Measurements from ENCODE around the gene ACAP1. TPM values are rescaled to one million over a fixed set of nuclear protein-coding genes. Genes with fewer than 3 reads are reported as not detected.

Gene ACAP1
- total and polyA plus RNA-seq, 12 donors, result 2.4 to 23.4 (median 13.4) TPM

DNA sequence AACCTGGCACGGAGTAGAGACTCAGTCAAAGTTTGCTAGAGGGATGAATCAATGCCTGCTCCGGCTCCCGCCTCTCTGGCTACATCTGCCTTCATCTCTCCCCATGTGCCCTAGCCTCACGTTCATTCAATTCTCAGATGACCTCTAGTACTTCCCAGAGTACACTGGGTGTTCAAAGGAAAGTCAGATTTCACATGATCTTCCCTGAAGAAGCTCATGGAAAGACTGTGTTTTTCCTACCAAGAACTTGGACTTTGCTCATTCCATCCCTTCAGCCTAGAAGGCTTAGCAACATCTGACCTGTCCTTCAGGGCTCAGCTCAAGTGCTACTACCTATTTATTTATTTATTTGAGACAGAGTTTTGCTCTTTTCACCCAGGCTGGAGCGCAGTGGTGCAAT lies 33.5 kb downstream of the ACAP1 start:
- TF ChIP-seq CTCF (IDR thresholded peaks at IDR 0.05), result no peak
- 89% methylated on average over 5 of the region's 5 CpGs for WGBS, 2 donors
- no peak for DNase-seq
- H3K9me3 ChIP-seq, result no peaks in the 10 kb centered on the region
- no peak overlapping the region for H3K4me3 ChIP-seq
- intact Hi-C loops (cut with DNase I), result loop anchor here in 1 of 10 donors (10.0 kb wide), 1 partner anchor 145 kb away; no protein-coding TSS in a partner anchor
- H3K4me1 ChIP-seq, result no peaks in the 10 kb centered on the region
- no peak for ATAC-seq
- peaks cover 0 to 6% (median 0%) of the 10 kb centered on the region in 7 donors for H3K27me3 ChIP-seq
- H3K36me3 ChIP-seq, result no peaks in the 10 kb centered on the region
- H3K27ac ChIP-seq, result no peak overlapping the region

GRCh38 chr17:7370853-7371252 lies 34.5 kb downstream of the ACAP1 start:
- no peaks in the 10 kb centered on the region for H3K4me1 ChIP-seq
- WGBS, 2 donors, result 86 to 91% methylated on average over 4 of the region's 4 CpGs
- H3K9me3 ChIP-seq, result no peaks in the 10 kb centered on the region
- H3K4me3 ChIP-seq, result no peak overlapping the region
- no peak for DNase-seq
- intact Hi-C loops (cut with DNase I), result no loop called here
- no peaks in the 10 kb centered on the region for H3K36me3 ChIP-seq
- no peak for ATAC-seq
- H3K27me3 ChIP-seq, result peaks cover 0 to 6% (median 0%) of the 10 kb centered on the region in 7 donors
- no peak for TF ChIP-seq CTCF (IDR thresholded peaks at IDR 0.05)
- H3K27ac ChIP-seq, result no peak overlapping the region

DNA sequence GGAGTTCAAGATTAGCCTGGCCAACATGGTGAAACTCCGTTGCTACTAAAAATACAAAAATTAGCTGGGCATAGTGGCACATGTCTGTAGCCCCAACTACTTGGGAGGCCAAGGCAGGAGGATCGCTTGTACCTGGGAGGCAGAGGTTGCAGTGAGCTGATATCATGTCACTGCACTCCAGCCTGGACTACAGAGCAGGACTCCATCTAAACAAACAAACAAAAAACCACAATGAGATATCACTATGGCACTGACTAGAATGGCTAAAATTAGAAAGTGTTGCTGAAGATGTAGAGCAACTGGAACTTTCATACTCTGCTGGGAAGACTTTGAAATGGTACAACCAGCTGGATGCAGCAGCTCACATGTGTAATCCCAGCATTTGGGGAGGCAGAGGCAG lies 38.0 kb downstream of the ACAP1 start:
- intact Hi-C loops (cut with DNase I), result no loop called here
- Histone ChIP-seq H3K9me3 (peaks cover 0 to 5% (median 0%) of the 10 kb centered on the region in 11 donors), H3K4me1 (no peaks in the 10 kb centered on the region), H3K27me3 (peaks cover 0 to 15% (median 4%) of the 10 kb centered on the region in 7 donors), H3K27ac (no peak overlapping the region), H3K4me3 (no peak overlapping the region), H3K36me3 (no peaks in the 10 kb centered on the region)
- no peak for TF ChIP-seq CTCF (IDR thresholded peaks at IDR 0.05)
- no peak for DNase-seq
- ATAC-seq, result no peak
- WGBS, 2 donors, result 89 to 91% methylated on average over 2 of the region's 2 CpGs

- no peak for TF ChIP-seq CTCF (IDR thresholded peaks at IDR 0.05)
Measured at GRCh38 chr17:7379134-7379533, 42.8 kb downstream of the ACAP1 start.

More at GRCh38 chr17:7379134-7379533, 42.8 kb downstream of the ACAP1 start:
- ATAC-seq (no peak), DNase-seq (no peak)
- Histone ChIP-seq H3K4me3 (no peak overlapping the region), H3K9me3 (peaks cover 0 to 5% (median 0%) of the 10 kb centered on the region in 11 donors), H3K4me1 (peaks cover 6 to 29% (median 26%) of the 10 kb centered on the region in 9 donors), H3K36me3 (no peaks in the 10 kb centered on the region), H3K27me3 (peaks cover 0 to 55% (median 0%) of the 10 kb centered on the region in 7 donors), H3K27ac (no peak overlapping the region)
- intact Hi-C loops (cut with DNase I), result no loop called here
- 92% methylated on average over 3 of the region's 3 CpGs for WGBS, 2 donors

All from heart right ventricle (tissue), 16 donors.